Measurements from ENCODE around the gene IRF5.

DNA sequence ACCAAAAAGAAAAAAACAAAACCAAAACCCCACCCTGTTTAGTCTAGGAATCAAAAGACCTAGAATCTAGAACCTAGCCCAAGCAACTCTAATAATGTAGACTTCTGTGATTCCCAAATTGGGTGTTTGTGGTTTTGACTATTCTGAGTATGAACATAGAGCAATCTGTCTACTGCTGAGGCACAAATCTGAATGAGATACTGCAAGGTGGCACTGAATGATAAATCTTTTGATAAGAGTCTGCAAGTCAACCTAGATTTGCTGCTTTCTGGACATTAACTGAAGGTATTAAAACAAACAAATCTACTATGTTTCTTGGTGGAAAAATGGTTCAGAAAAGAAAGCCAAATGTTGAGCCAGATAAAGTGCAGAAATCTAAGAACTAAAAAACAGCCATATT lies 50.6 kb downstream of the IRF5 start:
- TF ChIP-seq, protein P1, sequence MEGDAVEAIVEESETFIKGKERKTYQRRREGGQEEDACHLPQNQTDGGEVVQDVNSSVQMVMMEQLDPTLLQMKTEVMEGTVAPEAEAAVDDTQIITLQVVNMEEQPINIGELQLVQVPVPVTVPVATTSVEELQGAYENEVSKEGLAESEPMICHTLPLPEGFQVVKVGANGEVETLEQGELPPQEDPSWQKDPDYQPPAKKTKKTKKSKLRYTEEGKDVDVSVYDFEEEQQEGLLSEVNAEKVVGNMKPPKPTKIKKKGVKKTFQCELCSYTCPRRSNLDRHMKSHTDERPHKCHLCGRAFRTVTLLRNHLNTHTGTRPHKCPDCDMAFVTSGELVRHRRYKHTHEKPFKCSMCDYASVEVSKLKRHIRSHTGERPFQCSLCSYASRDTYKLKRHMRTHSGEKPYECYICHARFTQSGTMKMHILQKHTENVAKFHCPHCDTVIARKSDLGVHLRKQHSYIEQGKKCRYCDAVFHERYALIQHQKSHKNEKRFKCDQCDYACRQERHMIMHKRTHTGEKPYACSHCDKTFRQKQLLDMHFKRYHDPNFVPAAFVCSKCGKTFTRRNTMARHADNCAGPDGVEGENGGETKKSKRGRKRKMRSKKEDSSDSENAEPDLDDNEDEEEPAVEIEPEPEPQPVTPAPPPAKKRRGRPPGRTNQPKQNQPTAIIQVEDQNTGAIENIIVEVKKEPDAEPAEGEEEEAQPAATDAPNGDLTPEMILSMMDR (IDR thresholded peaks at IDR 0.05; ENCODE audit: low read depth, low read length, poor library complexity, severe bottlenecking), result no peak
- TF ChIP-seq EZH2phosphoT487 (IDR thresholded peaks at IDR 0.05; ENCODE audit: borderline replicate concordance, low read length), result no peak
